Measurements from ENCODE around the gene RHOT2. TPM values are rescaled to one million over a fixed set of nuclear protein-coding genes. Genes with fewer than 3 reads are reported as not detected.

The RHOT2 gene
- total RNA-seq, 1 donor from 2014 or later, result 93.2 TPM

- FAIRE-seq, result no peak
- no peaks in the 10 kb centered on the region for H3K36me3 ChIP-seq (ENCODE audit: insufficient read depth, low read length)
- no peak within 1 kb of the TSS for H3K27ac ChIP-seq (ENCODE audit: low read depth, low read length)
Observed at GRCh38 chr16:641326-642188, 26.4 kb upstream of the RHOT2 start, which contains the start of gene MCRIP2. Gene MCRIP2 (plus strand): TSS chr16:641828. CDS start chr16:641992, 164 bp downstream.

GRCh38 chr16:642189-643049 lies 25.5 kb upstream of the RHOT2 start:
- H3K9me3 ChIP-seq (ENCODE audit: insufficient read depth, low read depth, low read length), result no peaks in the 10 kb centered on the region
- peaks cover 6% of the 10 kb centered on the region for H3K4me1 ChIP-seq (ENCODE audit: insufficient read depth, low read length)
- Mint-ChIP-seq H3K4me3 (ENCODE audit: unreplicated experiment) (peak overlapping the region; percentile 76), H3K4me1 (ENCODE audit: low read depth, unreplicated experiment) (no peaks in the 10 kb centered on the region), H3K36me3 (ENCODE audit: low read depth, unreplicated experiment) (no peaks in the 10 kb centered on the region), H3K27ac (ENCODE audit: unreplicated experiment) (no peak overlapping the region), H3K27me3 (ENCODE audit: low read depth, unreplicated experiment) (no peaks in the 10 kb centered on the region), H3K9me3 (ENCODE audit: unreplicated experiment) (no peaks in the 10 kb centered on the region)
- no peaks in the 10 kb centered on the region for H4K20me1 ChIP-seq (ENCODE audit: insufficient read depth, low read length)
- FAIRE-seq (no peak), DNase-seq (ENCODE audit: low read depth) (no peak)
- peak overlapping the region; percentile 52 for H3K4me3 ChIP-seq (ENCODE audit: insufficient read depth, low read depth, low read length)
- H3K27ac ChIP-seq (ENCODE audit: low read depth, low read length), result no peak overlapping the region
- peak overlapping the region; percentile 67 for H3K9ac ChIP-seq (ENCODE audit: low read length)
- no peaks in the 10 kb centered on the region for H3K79me2 ChIP-seq (ENCODE audit: insufficient read depth, low read length)
- peak overlapping the region; percentile 71 for H2AFZ ChIP-seq (ENCODE audit: low read depth, low read length)
- no peaks in the 10 kb centered on the region for H3K27me3 ChIP-seq (ENCODE audit: insufficient read depth, low read length)
- no peak for TF ChIP-seq CTCF (IDR thresholded peaks at IDR 0.05; ENCODE audit: insufficient read depth, low read depth, low read length)
- TF ChIP-seq EZH2 (IDR thresholded peaks at IDR 0.05; ENCODE audit: insufficient read depth, low read length), result no peak
- no peaks in the 10 kb centered on the region for H3K36me3 ChIP-seq (ENCODE audit: insufficient read depth, low read length)
- peak overlapping the region; percentile 86 for H3K4me2 ChIP-seq (ENCODE audit: low read length)

More at GRCh38 chr16:641326-642188, 26.4 kb upstream of the RHOT2 start, which contains the start of gene MCRIP2:
- Histone ChIP-seq H3K4me1 (ENCODE audit: insufficient read depth, low read length) (peaks cover 8% of the 10 kb centered on the region), H3K4me2 (ENCODE audit: low read length) (peak within 1 kb of the TSS; percentile 86), H4K20me1 (ENCODE audit: insufficient read depth, low read length) (no peaks in the 10 kb centered on the region), H3K9ac (ENCODE audit: low read length) (peak within 1 kb of the TSS; percentile 67), H3K79me2 (ENCODE audit: insufficient read depth, low read length) (no peaks in the 10 kb centered on the region), H2AFZ (ENCODE audit: low read depth, low read length) (peak within 1 kb of the TSS; percentile 91), H3K4me3 (ENCODE audit: insufficient read depth, low read depth, low read length) (peak within 1 kb of the TSS; percentile 52), H3K27me3 (ENCODE audit: insufficient read depth, low read length) (no peaks in the 10 kb centered on the region), H3K9me3 (ENCODE audit: insufficient read depth, low read depth, low read length) (no peaks in the 10 kb centered on the region)
- Mint-ChIP-seq H3K4me3 (ENCODE audit: unreplicated experiment) (peak within 1 kb of the TSS; percentile 76), H3K27me3 (ENCODE audit: low read depth, unreplicated experiment) (no peaks in the 10 kb centered on the region), H3K27ac (ENCODE audit: unreplicated experiment) (no peak within 1 kb of the TSS), H3K36me3 (ENCODE audit: low read depth, unreplicated experiment) (no peaks in the 10 kb centered on the region), H3K4me1 (ENCODE audit: low read depth, unreplicated experiment) (no peaks in the 10 kb centered on the region), H3K9me3 (ENCODE audit: unreplicated experiment) (no peaks in the 10 kb centered on the region)
- peak; percentile 28 for DNase-seq (ENCODE audit: low read depth)
- TF ChIP-seq EZH2 (IDR thresholded peaks at IDR 0.05; ENCODE audit: insufficient read depth, low read length) (no peak), CTCF (IDR thresholded peaks at IDR 0.05; ENCODE audit: insufficient read depth, low read depth, low read length) (no peak)
